Upper lobe of left lung (tissue), 6 donors: Measurements from ENCODE around the gene CXCL14. TPM values are rescaled to one million over a fixed set of nuclear protein-coding genes. Genes with fewer than 3 reads are reported as not detected.

Experiments used
- ATAC-seq, 2 donors: fragments of 200-7000 bp; cut with Tn5 transposase; one replicate each; pipeline ENCODE4 v1.9.1; 2022; ENCODE audit warnings: mild to moderate bottlenecking in 2 of 2, moderate library complexity in 2 of 2; ENCODE audit not compliant: low FRiP score in 2 of 2
- DNase-seq, 2 donors: peaks; one replicate each; pipeline ENCODE4 v3.0.0-alpha.2; 2019 to 2020
- H3K27ac ChIP-seq, 4 donors: fragments of 200-600 bp; sonication (generic); one replicate each; pipeline ENCODE4 v1.5.1; 2016 to 2019
- H3K27me3 ChIP-seq, 4 donors: fragments of 200-600 bp; sonication (generic); one replicate each; pipeline ENCODE4 v1.5.1; 2017 to 2019
- H3K36me3 ChIP-seq, 4 donors: fragments of 200-600 bp; sonication (generic); one replicate each; pipeline ENCODE4 v1.5.1; 2016 to 2019
- H3K4me1 ChIP-seq, 4 donors: fragments of 200-600 bp; sonication (generic); one replicate each; pipeline ENCODE4 v1.5.1; 2018 to 2019
- H3K4me3 ChIP-seq, 4 donors: fragments of 200-600 bp; sonication (generic); one replicate each; pipeline ENCODE4 v1.5.1; 2017 to 2019; ENCODE audit warnings: mild to moderate bottlenecking in 2 of 4, moderate library complexity in 1 of 4
- H3K9me3 ChIP-seq, 4 donors: fragments of 200-600 bp; sonication (generic); one replicate each; pipeline ENCODE4 v1.5.1; 2018 to 2019
- EP300 ChIP-seq, 4 donors: sonication (generic); formaldehyde crosslinking; IDR thresholded peaks; one replicate each; pipeline ENCODE4 v1.5.1; 2017; ENCODE audit warnings: antibody characterized with exemption in 4 of 4, control low read depth in 2 of 4
- POLR2A ChIP-seq, 4 donors: fragments of 450-650 bp; IDR thresholded peaks; one replicate each; pipeline ENCODE4 v1.5.1; 2016 to 2017; ENCODE audit warnings: antibody characterized with exemption in 4 of 4, mild to moderate bottlenecking in 2 of 4
- POLR2AphosphoS5 ChIP-seq, 2 donors: sonication (generic); formaldehyde crosslinking; IDR thresholded peaks; one replicate each; pipeline ENCODE4 v1.5.1; 2017; ENCODE audit warnings: antibody characterized with exemption in 2 of 2
- WGBS, 2 donors: methylation state at CpG; one replicate each; pipeline ENCODE4 v1.1.5; 2017 to 2018; 5-methylcytosine and 5-hydroxymethylcytosine counted together
- total RNA-seq, 6 donors: library from RNA; depleted of rRNA in 4 of 6; stranded (reverse); fragments of >200 nt in 4 of 6; gene quantifications; one replicate each; pipeline versions ENCODE4 v1.1.0 to v1.2.1, GENCODE V29; 2016 to 2021
- TF ChIP-seq, protein P1 (sequence below), 6 experiments: fragments of 450-650 bp in 4 of 6; fragments of 200-600 bp in 2 of 6; sonication (generic) in 2 of 6; IDR thresholded peaks; one replicate each; pipeline ENCODE4 v1.5.1; 2016 to 2019; ENCODE audit warnings: antibody characterized with exemption in 6 of 6
- donor health status: DM: no; HTN: no; CAD: no; lungs with moderate emphysema.
- donor health status: DM: no; HTN: yes; CAD: no; lungs with severe emphysema.

The CXCL14 gene
- total RNA-seq, 6 donors from 2014 or later = 0.15 to 5.5 (median 2.4) TPM; not detected in 2

DNA sequence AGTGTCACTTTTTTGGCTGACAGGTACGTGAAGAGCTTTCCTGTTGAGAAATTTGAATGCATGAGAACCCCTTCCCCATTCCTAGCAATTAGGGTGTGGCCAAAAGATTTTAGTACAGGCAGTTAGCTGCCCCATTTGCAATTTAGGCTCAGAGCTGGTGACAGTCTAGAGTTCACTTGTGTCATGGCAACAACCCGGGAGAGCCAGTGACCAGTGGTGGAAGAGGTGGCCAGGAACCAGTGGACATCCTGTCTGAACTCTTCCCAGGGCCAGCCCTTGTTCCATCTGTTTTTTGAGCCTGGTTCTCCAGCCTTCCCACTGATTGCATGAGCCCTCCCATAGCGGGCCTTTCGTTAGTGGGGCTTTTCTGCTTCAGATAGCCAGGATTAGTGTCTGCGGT lies 40.5 kb downstream of the CXCL14 start:
- Histone ChIP-seq H3K4me3 (no peak overlapping the region), H3K27me3 (peaks cover 0 to 43% (median 20%) of the 10 kb centered on the region in 4 donors), H3K36me3 (no peaks in the 10 kb centered on the region), H3K27ac (no peak overlapping the region), H3K4me1 (peaks cover 14 to 23% (median 17%) of the 10 kb centered on the region in 4 donors), H3K9me3 (no peaks in the 10 kb centered on the region)
- DNase-seq = no peak
- 87 to 93% methylated on average over 4 to 5 of the region's 5 CpGs for WGBS, 2 donors
- no peak for ATAC-seq
- TF ChIP-seq POLR2A (IDR thresholded peaks at IDR 0.05) (no peak), EP300 (IDR thresholded peaks at IDR 0.05) (no peak), POLR2AphosphoS5 (IDR thresholded peaks at IDR 0.05) (no peak)
- TF ChIP-seq, protein P1, sequence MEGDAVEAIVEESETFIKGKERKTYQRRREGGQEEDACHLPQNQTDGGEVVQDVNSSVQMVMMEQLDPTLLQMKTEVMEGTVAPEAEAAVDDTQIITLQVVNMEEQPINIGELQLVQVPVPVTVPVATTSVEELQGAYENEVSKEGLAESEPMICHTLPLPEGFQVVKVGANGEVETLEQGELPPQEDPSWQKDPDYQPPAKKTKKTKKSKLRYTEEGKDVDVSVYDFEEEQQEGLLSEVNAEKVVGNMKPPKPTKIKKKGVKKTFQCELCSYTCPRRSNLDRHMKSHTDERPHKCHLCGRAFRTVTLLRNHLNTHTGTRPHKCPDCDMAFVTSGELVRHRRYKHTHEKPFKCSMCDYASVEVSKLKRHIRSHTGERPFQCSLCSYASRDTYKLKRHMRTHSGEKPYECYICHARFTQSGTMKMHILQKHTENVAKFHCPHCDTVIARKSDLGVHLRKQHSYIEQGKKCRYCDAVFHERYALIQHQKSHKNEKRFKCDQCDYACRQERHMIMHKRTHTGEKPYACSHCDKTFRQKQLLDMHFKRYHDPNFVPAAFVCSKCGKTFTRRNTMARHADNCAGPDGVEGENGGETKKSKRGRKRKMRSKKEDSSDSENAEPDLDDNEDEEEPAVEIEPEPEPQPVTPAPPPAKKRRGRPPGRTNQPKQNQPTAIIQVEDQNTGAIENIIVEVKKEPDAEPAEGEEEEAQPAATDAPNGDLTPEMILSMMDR (IDR thresholded peaks at IDR 0.05) = no peak

GRCh38 chr5:135537745-135538144 lies 41.0 kb downstream of the CXCL14 start:
- no peaks in the 10 kb centered on the region for H3K36me3 ChIP-seq
- DNase-seq (no peak), ATAC-seq (no peak)
- peaks cover 11 to 19% (median 14%) of the 10 kb centered on the region in 4 donors for H3K4me1 ChIP-seq
- WGBS, 2 donors = 84 to 92% methylated on average over 2 of the region's 2 CpGs
- no peak overlapping the region for H3K4me3 ChIP-seq
- H3K9me3 ChIP-seq = no peaks in the 10 kb centered on the region
- H3K27me3 ChIP-seq = peaks cover 0 to 39% (median 20%) of the 10 kb centered on the region in 4 donors
- H3K27ac ChIP-seq = no peak overlapping the region
- no peak for TF ChIP-seq POLR2AphosphoS5 (IDR thresholded peaks at IDR 0.05)
- no peak for TF ChIP-seq POLR2A (IDR thresholded peaks at IDR 0.05)
- no peak for TF ChIP-seq EP300 (IDR thresholded peaks at IDR 0.05)
- TF ChIP-seq, protein P1 (IDR thresholded peaks at IDR 0.05) = no peak

GRCh38 chr5:135537271-135537670 lies 41.5 kb downstream of the CXCL14 start:
- Histone ChIP-seq H3K9me3 (no peaks in the 10 kb centered on the region), H3K27me3 (peaks cover 0 to 39% (median 19%) of the 10 kb centered on the region in 4 donors), H3K27ac (no peak overlapping the region), H3K36me3 (no peaks in the 10 kb centered on the region), H3K4me1 (peaks cover 11 to 19% (median 14%) of the 10 kb centered on the region in 4 donors), H3K4me3 (no peak overlapping the region)
- DNase-seq = no peak
- TF ChIP-seq POLR2AphosphoS5 (IDR thresholded peaks at IDR 0.05) = no peak
- TF ChIP-seq, protein P1 (IDR thresholded peaks at IDR 0.05) = no peak
- TF ChIP-seq POLR2A (IDR thresholded peaks at IDR 0.05) = no peak
- no peak for TF ChIP-seq EP300 (IDR thresholded peaks at IDR 0.05)
- WGBS, 2 donors = 67 to 77% methylated on average over 3 to 7 of the region's 7 CpGs
- no peak for ATAC-seq

DNA sequence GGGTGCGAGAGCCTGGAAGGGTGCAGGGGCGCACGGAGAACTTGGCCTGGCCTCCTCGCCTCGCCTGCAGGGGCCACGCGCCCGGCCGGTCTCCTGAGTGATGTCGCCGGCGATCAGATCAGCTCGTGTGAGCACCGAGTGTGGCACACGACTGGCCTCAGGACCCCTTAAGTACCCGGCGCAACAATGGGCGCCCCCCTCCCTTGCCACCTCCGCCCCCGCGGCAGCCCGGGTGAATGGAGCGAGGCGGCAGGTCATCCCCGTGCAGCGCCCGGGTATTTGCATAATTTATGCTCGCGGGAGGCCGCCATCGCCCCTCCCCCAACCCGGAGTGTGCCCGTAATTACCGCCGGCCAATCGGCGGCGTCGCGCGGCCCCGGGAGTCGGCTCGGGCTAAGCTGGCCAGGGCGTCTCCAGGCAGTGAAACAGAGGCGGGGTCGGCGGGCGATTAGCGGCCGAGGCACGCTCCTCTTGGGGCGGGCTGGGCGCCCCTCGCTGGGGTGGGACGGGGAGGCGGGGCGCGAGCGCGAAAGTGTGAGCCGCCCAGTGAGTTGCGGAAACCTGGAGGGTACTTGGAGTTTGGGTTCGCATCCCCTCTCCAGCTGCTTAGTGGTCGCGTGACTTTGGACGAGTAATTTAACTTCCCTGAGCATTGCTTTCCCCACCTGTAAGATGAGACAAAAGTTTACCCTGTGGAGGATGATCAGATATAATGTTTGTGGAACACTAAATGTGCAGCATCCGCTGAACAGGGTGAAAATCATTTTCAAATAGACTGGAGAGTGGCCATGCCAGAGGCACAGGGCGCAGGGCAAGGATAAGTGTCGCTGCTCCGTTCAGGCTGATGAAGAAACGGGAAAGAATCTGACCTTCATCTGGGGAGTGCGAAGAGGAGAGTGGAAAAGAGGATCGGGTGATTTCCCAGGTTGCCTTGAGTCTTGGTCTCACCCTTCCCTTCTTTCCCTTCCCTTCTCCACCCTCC lies 42.7 kb downstream of the CXCL14 start, which contains the start of gene NEUROG1:
Gene NEUROG1 (minus strand): TSS at position 145 of the 982 bp plus-strand sequence. CDS start 274 bp downstream, outside the sequence.
- Histone ChIP-seq H3K27me3 (peaks cover 0 to 35% (median 17%) of the 10 kb centered on the region in 4 donors), H3K4me1 (peaks cover 11 to 19% (median 14%) of the 10 kb centered on the region in 4 donors), H3K4me3 (peak within 1 kb of the TSS in 3 of 4 donors; percentile 5 to 8 (median 6)), H3K27ac (no peak within 1 kb of the TSS), H3K9me3 (no peaks in the 10 kb centered on the region), H3K36me3 (no peaks in the 10 kb centered on the region)
- DNase-seq (peak in 1 of 2 donors; percentile 80), ATAC-seq (no peak)
- TF ChIP-seq EP300 (IDR thresholded peaks at IDR 0.05) (no peak), POLR2A (IDR thresholded peaks at IDR 0.05) (no peak), POLR2AphosphoS5 (IDR thresholded peaks at IDR 0.05) (no peak)
- TF ChIP-seq, protein P1 (IDR thresholded peaks at IDR 0.05) = no peak
- WGBS, 2 donors = 4 to 5% methylated on average over 23 to 40 of the region's 74 CpGs
